ENCODE data around the gene KATNAL1. TPM values are rescaled to one million over a fixed set of nuclear protein-coding genes. Genes with fewer than 3 reads are reported as not detected.
A peak's percentile ranks its signal among the peaks of the same experiment; 100 is the strongest.

The KATNAL1 gene
- total RNA-seq, 1 donor from 2014 or later: 29.1 TPM

- Mint-ChIP-seq H3K9me3 (no peaks in the 10 kb centered on the region), H3K27me3 (ENCODE audit: low read depth) (no peaks in the 10 kb centered on the region), H3K27ac (ENCODE audit: unreplicated experiment) (no peak overlapping the region), H3K4me3 (no peak overlapping the region), H3K4me1 (peaks cover 47% of the 10 kb centered on the region), H3K36me3 (ENCODE audit: low read depth) (no peaks in the 10 kb centered on the region)
- DNase-seq (ENCODE audit: low read depth, low spot score): no peak
- TF ChIP-seq, protein P1, sequence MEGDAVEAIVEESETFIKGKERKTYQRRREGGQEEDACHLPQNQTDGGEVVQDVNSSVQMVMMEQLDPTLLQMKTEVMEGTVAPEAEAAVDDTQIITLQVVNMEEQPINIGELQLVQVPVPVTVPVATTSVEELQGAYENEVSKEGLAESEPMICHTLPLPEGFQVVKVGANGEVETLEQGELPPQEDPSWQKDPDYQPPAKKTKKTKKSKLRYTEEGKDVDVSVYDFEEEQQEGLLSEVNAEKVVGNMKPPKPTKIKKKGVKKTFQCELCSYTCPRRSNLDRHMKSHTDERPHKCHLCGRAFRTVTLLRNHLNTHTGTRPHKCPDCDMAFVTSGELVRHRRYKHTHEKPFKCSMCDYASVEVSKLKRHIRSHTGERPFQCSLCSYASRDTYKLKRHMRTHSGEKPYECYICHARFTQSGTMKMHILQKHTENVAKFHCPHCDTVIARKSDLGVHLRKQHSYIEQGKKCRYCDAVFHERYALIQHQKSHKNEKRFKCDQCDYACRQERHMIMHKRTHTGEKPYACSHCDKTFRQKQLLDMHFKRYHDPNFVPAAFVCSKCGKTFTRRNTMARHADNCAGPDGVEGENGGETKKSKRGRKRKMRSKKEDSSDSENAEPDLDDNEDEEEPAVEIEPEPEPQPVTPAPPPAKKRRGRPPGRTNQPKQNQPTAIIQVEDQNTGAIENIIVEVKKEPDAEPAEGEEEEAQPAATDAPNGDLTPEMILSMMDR (conservative IDR thresholded peaks at IDR 0.05): no peak
These were observed 150.3 kb downstream of the KATNAL1 start for GRCh38 chr13:30156826-30157615.

- H3K27ac Mint-ChIP-seq (ENCODE audit: unreplicated experiment): no peak overlapping the region
- no peak for DNase-seq (ENCODE audit: low read depth, low spot score)
- no peaks in the 10 kb centered on the region for H3K36me3 Mint-ChIP-seq (ENCODE audit: low read depth)
- H3K9me3 Mint-ChIP-seq: no peaks in the 10 kb centered on the region
- no peak overlapping the region for H3K4me3 Mint-ChIP-seq
- no peaks in the 10 kb centered on the region for H3K27me3 Mint-ChIP-seq (ENCODE audit: low read depth)
- peaks cover 47% of the 10 kb centered on the region for H3K4me1 Mint-ChIP-seq
- TF ChIP-seq, protein P1 (conservative IDR thresholded peaks at IDR 0.05): no peak
These were observed 151.1 kb downstream of the KATNAL1 start for GRCh38 chr13:30156270-30156669.

GRCh38 chr13:30154931-30155330 is 152.4 kb downstream of the KATNAL1 start:
- Mint-ChIP-seq H3K4me3 (no peak overlapping the region), H3K27ac (ENCODE audit: unreplicated experiment) (no peak overlapping the region), H3K4me1 (peaks cover 42% of the 10 kb centered on the region), H3K36me3 (ENCODE audit: low read depth) (no peaks in the 10 kb centered on the region), H3K27me3 (ENCODE audit: low read depth) (no peaks in the 10 kb centered on the region), H3K9me3 (no peaks in the 10 kb centered on the region)
- TF ChIP-seq, protein P1 (conservative IDR thresholded peaks at IDR 0.05): no peak
- DNase-seq (ENCODE audit: low read depth, low spot score): no peak

- Mint-ChIP-seq H3K4me1 (peaks cover 40% of the 10 kb centered on the region), H3K9me3 (no peaks in the 10 kb centered on the region), H3K27ac (ENCODE audit: unreplicated experiment) (no peak overlapping the region), H3K4me3 (no peak overlapping the region), H3K36me3 (ENCODE audit: low read depth) (no peaks in the 10 kb centered on the region), H3K27me3 (ENCODE audit: low read depth) (no peaks in the 10 kb centered on the region)
- no peak for DNase-seq (ENCODE audit: low read depth, low spot score)
- TF ChIP-seq, protein P1 (conservative IDR thresholded peaks at IDR 0.05): no peak
These were observed 152.8 kb downstream of the KATNAL1 start for GRCh38 chr13:30154531-30154930.

DNA sequence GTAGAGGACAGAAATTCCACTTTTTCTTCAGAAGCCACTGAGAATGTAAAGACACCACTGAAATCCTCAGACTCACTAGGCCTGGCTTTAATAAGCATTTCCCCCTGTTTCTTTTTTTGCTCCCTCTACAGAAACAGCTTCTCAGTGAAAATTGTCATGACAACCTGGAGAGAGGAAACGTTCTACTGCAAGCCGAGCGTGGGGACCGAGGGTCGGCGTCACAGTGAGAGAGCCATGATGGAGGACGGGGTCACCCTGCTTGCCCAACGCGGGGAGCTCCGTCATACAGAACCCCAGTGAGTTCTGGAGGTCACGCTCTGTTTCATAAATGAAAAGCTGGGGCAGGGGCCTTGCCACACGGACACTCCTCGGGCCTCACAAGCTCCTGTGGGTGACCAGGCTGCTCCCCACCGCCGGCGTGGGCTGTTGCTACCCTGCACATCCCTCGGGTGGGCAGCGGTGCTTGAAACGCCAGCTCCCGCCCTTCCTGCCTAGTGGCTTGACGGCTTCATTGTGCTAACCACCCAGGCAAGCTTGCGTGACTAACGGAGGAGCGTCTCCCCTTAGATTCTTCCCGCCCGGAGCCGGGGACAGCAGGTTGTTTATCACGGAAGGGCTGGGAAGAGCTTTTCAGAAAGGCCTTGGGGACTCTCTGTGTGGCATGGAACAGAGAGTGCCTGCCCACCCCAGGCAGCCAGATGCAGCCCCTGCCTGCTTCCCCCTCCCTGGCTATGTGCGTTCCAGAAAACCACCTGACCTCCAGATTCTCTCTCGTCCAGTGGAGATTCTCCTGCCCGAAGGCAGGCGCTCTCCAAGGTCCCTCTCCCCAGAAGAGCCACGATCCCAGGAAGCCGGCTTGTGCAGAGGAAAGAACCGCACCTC is 153.6 kb downstream of the KATNAL1 start:
- TF ChIP-seq, protein P1 (conservative IDR thresholded peaks at IDR 0.05): no peak
- H3K36me3 Mint-ChIP-seq (ENCODE audit: low read depth): no peaks in the 10 kb centered on the region
- no peaks in the 10 kb centered on the region for H3K9me3 Mint-ChIP-seq
- DNase-seq (ENCODE audit: low read depth, low spot score): no peak
- no peak overlapping the region for H3K4me3 Mint-ChIP-seq
- no peaks in the 10 kb centered on the region for H3K27me3 Mint-ChIP-seq (ENCODE audit: low read depth)
- peak overlapping the region; percentile 77 for H3K27ac Mint-ChIP-seq (ENCODE audit: unreplicated experiment)
- H3K4me1 Mint-ChIP-seq: peaks cover 32% of the 10 kb centered on the region

Other genes with a start within 250 kb of the KATNAL1 start
- not detected in 2 replicates for gene UBE2L5, start 114.9 kb upstream of the KATNAL1 start, total RNA-seq
- 735 and 773 TPM in 2 replicates for gene HMGB1, start 158.4 kb upstream of the KATNAL1 start, total RNA-seq